A549 (cell line): ENCODE results near the gene SOX12. TPM values are rescaled to one million over a fixed set of nuclear protein-coding genes. Genes with fewer than 3 reads are reported as not detected.
A peak's percentile ranks its signal among the peaks of the same experiment; 100 is the strongest.

Experiments used
- ATAC-seq, 2 experiments: fragments of 200-7000 bp in 1 of 2; fragments of >200 bp in 1 of 2; cut with Nextera tagmentation in 1 of 2; cut with Tn5 transposase in 1 of 2; 3 replicates each; pipeline versions ENCODE4 v1.8.0 to v1.9.1; 2018 to 2020; ENCODE audit warnings: mild to moderate bottlenecking in 1 of 2, moderate library complexity in 1 of 2
- CTCF ChIA-PET: fragments of 300-600 bp; sonication (Branson Sonifier 250); formaldehyde crosslinking; extraction: SDS; loops from one replicate; lab custom pipeline; 2021; ENCODE audit warnings: antibody characterized with exemption, inconsistent platforms; lab: Yijun Ruan, JAX
- POLR2A ChIA-PET: fragments of 350-600 bp; formaldehyde crosslinking; extraction: SDS; loops from one replicate; lab custom pipeline; 2021; ENCODE audit warnings: antibody characterized with exemption, inconsistent platforms; lab: Yijun Ruan, JAX
- DNase-seq, 2 experiments: peaks; one replicate each; pipeline versions ENCODE4 v3.0.0 to v3.0.0-alpha.2; 2011 to 2016; ENCODE audit warnings: low read depth in 1 of 2, low spot score in 1 of 2
- FAIRE-seq: peaks from 2 replicates; lab custom pipeline; 2011; peaks lifted over from hg19 to GRCh38; lab: Jason Lieb, UNC
- H3K27ac ChIP-seq, 2 experiments: fragments of >200 bp; sonication (Bioruptor Twin); formaldehyde crosslinking; 3 replicates each; pipeline ENCODE4 v1.5.1; 2016 to 2017
- H3K4me1 ChIP-seq: fragments of >200 bp; sonication (Bioruptor Twin); formaldehyde crosslinking; 3 replicates; pipeline ENCODE4 v1.6.1; 2016
- H3K4me2 ChIP-seq: fragments of >200 bp; sonication (Bioruptor Twin); formaldehyde crosslinking; 3 replicates; pipeline ENCODE4 v1.6.1; 2016
- H3K4me3 ChIP-seq: fragments of >200 bp; sonication (Bioruptor Twin); formaldehyde crosslinking; 3 replicates; pipeline ENCODE4 v1.5.1; 2016
- H3K9me3 ChIP-seq: fragments of >200 bp; sonication (Bioruptor Twin); formaldehyde crosslinking; 3 replicates; pipeline ENCODE4 v1.6.1; 2016
- BCL3 ChIP-seq: fragments of >200 bp; sonication (Bioruptor Twin); formaldehyde crosslinking; IDR thresholded peaks from 3 replicates; pipeline ENCODE4 v1.6.1; 2016
- CBX2 ChIP-seq: fragments of 200-600 bp; sonication (generic); IDR thresholded peaks from 2 replicates; pipeline ENCODE4 v1.6.1; 2016; ENCODE audit warnings: low read depth, mild to moderate bottlenecking, borderline replicate concordance
- CHD2 ChIP-seq: fragments of 150-350 bp; IDR thresholded peaks from 2 replicates; pipeline ENCODE4 v1.6.1; 2014; ENCODE audit warnings: low read length; ENCODE audit not compliant: partially characterized antibody
- E2F6 ChIP-seq: IDR thresholded peaks from 2 replicates; pipeline ENCODE4 v1.6.1; 2012; ENCODE audit warnings: low read depth, borderline replicate concordance
- EHMT2 ChIP-seq: fragments of 200-600 bp; sonication (generic); IDR thresholded peaks from 2 replicates; pipeline ENCODE4 v1.6.1; 2016; ENCODE audit warnings: antibody characterized with exemption, low read depth, mild to moderate bottlenecking, moderate library complexity
- EP300 ChIP-seq, 2 experiments: fragments of >200 bp; sonication (Bioruptor Twin); formaldehyde crosslinking; IDR thresholded peaks; 2 replicates in 1 of 2; 3 replicates in 1 of 2; pipeline ENCODE4 v1.6.1; 2016 to 2017
- ESRRA ChIP-seq: fragments of 150-350 bp; IDR thresholded peaks from 2 replicates; pipeline ENCODE4 v1.6.1; 2014; ENCODE audit warnings: mild to moderate bottlenecking, low read length, borderline replicate concordance
- FOSB ChIP-seq: fragments of 250-450 bp; sonication (Bioruptor Pico); IDR thresholded peaks from 2 replicates; pipeline ENCODE4 v1.5.0; 2020; ENCODE audit warnings: mild to moderate bottlenecking, moderate library complexity
- FOSL2 ChIP-seq, 2 experiments: fragments of 450-650 bp in 1 of 2; fragments of >200 bp in 1 of 2; sonication (Bioruptor Twin) in 1 of 2; formaldehyde crosslinking; IDR thresholded peaks; 2 replicates each; pipeline versions ENCODE4 v1.5.0 to v1.6.1; 2016 to 2020; ENCODE audit warnings: mild to moderate bottlenecking in 1 of 2, moderate library complexity in 1 of 2
- FOXS1 ChIP-seq: fragments of 250-450 bp; sonication (Bioruptor Pico); IDR thresholded peaks from 2 replicates; pipeline ENCODE4 v1.5.0; 2020; ENCODE audit warnings: mild to moderate bottlenecking, moderate library complexity
- HDAC2 ChIP-seq: fragments of 200-600 bp; sonication (generic); IDR thresholded peaks from 2 replicates; pipeline ENCODE4 v1.6.1; 2016
- HEYL ChIP-seq: fragments of 250-450 bp; sonication (Bioruptor Pico); IDR thresholded peaks from 2 replicates; pipeline ENCODE4 v1.8.0; 2021; ENCODE audit warnings: mild to moderate bottlenecking, moderate library complexity
- HOXB5 ChIP-seq: fragments of 250-450 bp; sonication (Bioruptor Pico); IDR thresholded peaks from 2 replicates; pipeline ENCODE4 v1.5.0; 2020; ENCODE audit warnings: mild to moderate bottlenecking, moderate library complexity
- JUN ChIP-seq, 2 experiments: fragments of >200 bp; sonication (Bioruptor Twin); formaldehyde crosslinking; IDR thresholded peaks; 2 replicates in 1 of 2; 3 replicates in 1 of 2; pipeline ENCODE4 v1.6.1; 2016 to 2017
- MAZ ChIP-seq: fragments of 150-350 bp; IDR thresholded peaks from 2 replicates; pipeline ENCODE4 v1.6.1; 2014; ENCODE audit warnings: antibody characterized with exemption, low read depth, low read length, borderline replicate concordance
- NFE2L2 ChIP-seq: fragments of 150-350 bp; conservative IDR thresholded peaks from 2 replicates; pipeline ENCODE4 v1.6.1; 2014; ENCODE audit warnings: low read length
- NPAS2 ChIP-seq: fragments of 250-450 bp; sonication (Bioruptor Pico); IDR thresholded peaks from 2 replicates; pipeline ENCODE4 v1.8.0; 2022; ENCODE audit warnings: mild to moderate bottlenecking, moderate library complexity, borderline replicate concordance
- PHF8 ChIP-seq: fragments of 200-600 bp; sonication (generic); IDR thresholded peaks from 2 replicates; pipeline ENCODE4 v1.6.1; 2016; ENCODE audit warnings: low read depth, mild to moderate bottlenecking, antibody characterized with exemption, moderate library complexity, borderline replicate concordance
- POLR2AphosphoS2 ChIP-seq: conservative IDR thresholded peaks from 2 replicates; pipeline ENCODE4 v1.6.1; 2012; ENCODE audit warnings: low read length, improper control_type of control experiment, inconsistent platforms
- RAD21 ChIP-seq, 2 experiments: fragments of >200 bp in 1 of 2; sonication (Bioruptor Twin) in 1 of 2; formaldehyde crosslinking in 1 of 2; IDR thresholded peaks in 1 of 2; conservative IDR thresholded peaks in 1 of 2; 2 replicates in 1 of 2; 3 replicates in 1 of 2; pipeline ENCODE4 v1.6.1; 2012 to 2018; ENCODE audit warnings: inconsistent platforms in 1 of 2
- RARB ChIP-seq: fragments of 250-450 bp; sonication (Bioruptor Pico); IDR thresholded peaks from 2 replicates; pipeline ENCODE4 v1.8.0; 2021; ENCODE audit warnings: mild to moderate bottlenecking, moderate library complexity
- SREBF2 ChIP-seq: fragments of 450-650 bp; IDR thresholded peaks from 2 replicates; pipeline ENCODE4 v1.6.1; 2014; ENCODE audit warnings: mild to moderate bottlenecking, moderate library complexity
- USF2 ChIP-seq: fragments of 450-650 bp; IDR thresholded peaks from 2 replicates; pipeline ENCODE4 v1.6.1; 2014; ENCODE audit warnings: antibody characterized with exemption
- ZC3H11A ChIP-seq: fragments of 450-650 bp; IDR thresholded peaks from 2 replicates; pipeline ENCODE4 v1.6.1; 2014; ENCODE audit warnings: antibody characterized with exemption, mild to moderate bottlenecking
- ZNF302 ChIP-seq: fragments of 250-450 bp; sonication (Bioruptor Pico); IDR thresholded peaks from 2 replicates; pipeline ENCODE4 v1.9.0; 2021; ENCODE audit warnings: inconsistent platforms, mild to moderate bottlenecking, moderate library complexity
- ZSCAN20 ChIP-seq: fragments of 250-450 bp; sonication (Bioruptor Pico); IDR thresholded peaks from 2 replicates; pipeline ENCODE4 v1.8.0; 2022; ENCODE audit warnings: mild to moderate bottlenecking, moderate library complexity
- WGBS: methylation state at CpG from one replicate; pipeline ENCODE4 v1.1.6; 2017; ENCODE audit errors: missing lambda C conversion rate; 5-methylcytosine and 5-hydroxymethylcytosine counted together
- polyA minus RNA-seq: library from RNA; depleted of rRNA, polyadenylated mRNA; stranded (reverse); fragments of >200 nt; gene quantifications from 2 replicates; pipeline ENCODE4 v1.2.3, GENCODE V29; 2011; rRNA and poly(A)+ RNA removed
- polyA plus RNA-seq, 4 experiments: library from polyadenylated mRNA; depleted of rRNA in 3 of 4; stranded (reverse); fragments of >200 nt; fragmentation: RNase III in 1 of 4; extraction: RNeasy Plus Mini Kit Qiagen cat#74134 plus additional on column Dnase treatment in 1 of 4; gene quantifications; 2 replicates in 3 of 4; 3 replicates in 1 of 4; pipeline ENCODE4 v1.2.3, GENCODE V29; 2011 to 2017
- TF ChIP-seq, protein P1 (sequence below): fragments of >200 bp; sonication (Bioruptor Twin); formaldehyde crosslinking; IDR thresholded peaks from 2 replicates; pipeline ENCODE4 v1.6.1; 2016
- TF ChIP-seq, protein P2 (sequence below): fragments of 200-600 bp; sonication (generic); IDR thresholded peaks from 2 replicates; pipeline ENCODE4 v1.6.1; 2016; ENCODE audit warnings: antibody characterized with exemption, mild to moderate bottlenecking, moderate library complexity
- TF ChIP-seq, protein P3 (sequence below): fragments of 250-450 bp; sonication (Bioruptor Pico); IDR thresholded peaks from 2 replicates; pipeline ENCODE4 v1.5.0; 2021; ENCODE audit warnings: mild to moderate bottlenecking, moderate library complexity, borderline replicate concordance

The SOX12 gene
- polyA plus RNA-seq (2011; rRNA removed) (7.0 and 7.5 TPM in 2 replicates), polyA plus RNA-seq (2017; fragmentation: RNase III; extraction: RNeasy Plus Mini Kit Qiagen cat#74134 plus additional on column Dnase treatment) (24.6 to 32.8 TPM (median 29.2 TPM) in 3 replicates), polyA minus RNA-seq (6.1 and 6.6 TPM in 2 replicates)
- polyA plus RNA-seq (2012; cell fraction: cytosol; rRNA removed) = 16.0 and 19.5 TPM in 2 replicates
- polyA plus RNA-seq (2012; cell fraction: nucleus; rRNA removed) = 39.6 and 40.2 TPM in 2 replicates

- ChIA-PET CTCF (interaction anchor here (1.2 to 2.5 kb wide), 7 partner anchors 11 to 66 kb away, joined by 3 to 9 read pairs (median 6); no protein-coding TSS in a partner anchor), POLR2A (interaction anchor here (0.7 to 3.8 kb wide), 8 partner anchors 13 to 135 kb away, joined by 3 to 69 read pairs (median 4); partner anchors contain the start of genes NRSN2, TRIB3 and ZCCHC3)
- Histone ChIP-seq H3K4me2 (peak within 1 kb of the TSS; percentile 74), H3K9me3 (no peaks in the 10 kb centered on the region), H3K27ac (peak within 1 kb of the TSS; percentile 95 to 99), H3K4me3 (peak within 1 kb of the TSS; percentile 95), H3K4me1 (peaks cover 37% of the 10 kb centered on the region)
- WGBS = under 1% methylated on average over 64 of the region's 106 CpGs
- no peak for FAIRE-seq
- peak; percentile 49 to 79 for ATAC-seq
- peak; percentile 94 to 97 for DNase-seq
- TF ChIP-seq ESRRA = no peak
- TF ChIP-seq BCL3 = peak; percentile 61; the same call in 1 of the 3 replicates
- TF ChIP-seq EHMT2 = no peak
- TF ChIP-seq USF2 = no peak
- TF ChIP-seq, protein P1, sequence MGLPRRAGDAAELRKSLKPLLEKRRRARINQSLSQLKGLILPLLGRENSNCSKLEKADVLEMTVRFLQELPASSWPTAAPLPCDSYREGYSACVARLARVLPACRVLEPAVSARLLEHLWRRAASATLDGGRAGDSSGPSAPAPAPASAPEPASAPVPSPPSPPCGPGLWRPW = no peak
- no peak for TF ChIP-seq CBX2
- no peak; the same call in 1 of the 2 replicates for TF ChIP-seq ZSCAN20 (CRISPR knock-in tag)
- TF ChIP-seq PHF8 = peak; percentile 87; the same call in 1 of the 2 replicates
- TF ChIP-seq POLR2AphosphoS2 = no peak
- no peak for TF ChIP-seq ZNF302 (CRISPR knock-in tag)
- TF ChIP-seq FOXS1 (CRISPR knock-in tag) = no peak
- TF ChIP-seq, protein P2, sequence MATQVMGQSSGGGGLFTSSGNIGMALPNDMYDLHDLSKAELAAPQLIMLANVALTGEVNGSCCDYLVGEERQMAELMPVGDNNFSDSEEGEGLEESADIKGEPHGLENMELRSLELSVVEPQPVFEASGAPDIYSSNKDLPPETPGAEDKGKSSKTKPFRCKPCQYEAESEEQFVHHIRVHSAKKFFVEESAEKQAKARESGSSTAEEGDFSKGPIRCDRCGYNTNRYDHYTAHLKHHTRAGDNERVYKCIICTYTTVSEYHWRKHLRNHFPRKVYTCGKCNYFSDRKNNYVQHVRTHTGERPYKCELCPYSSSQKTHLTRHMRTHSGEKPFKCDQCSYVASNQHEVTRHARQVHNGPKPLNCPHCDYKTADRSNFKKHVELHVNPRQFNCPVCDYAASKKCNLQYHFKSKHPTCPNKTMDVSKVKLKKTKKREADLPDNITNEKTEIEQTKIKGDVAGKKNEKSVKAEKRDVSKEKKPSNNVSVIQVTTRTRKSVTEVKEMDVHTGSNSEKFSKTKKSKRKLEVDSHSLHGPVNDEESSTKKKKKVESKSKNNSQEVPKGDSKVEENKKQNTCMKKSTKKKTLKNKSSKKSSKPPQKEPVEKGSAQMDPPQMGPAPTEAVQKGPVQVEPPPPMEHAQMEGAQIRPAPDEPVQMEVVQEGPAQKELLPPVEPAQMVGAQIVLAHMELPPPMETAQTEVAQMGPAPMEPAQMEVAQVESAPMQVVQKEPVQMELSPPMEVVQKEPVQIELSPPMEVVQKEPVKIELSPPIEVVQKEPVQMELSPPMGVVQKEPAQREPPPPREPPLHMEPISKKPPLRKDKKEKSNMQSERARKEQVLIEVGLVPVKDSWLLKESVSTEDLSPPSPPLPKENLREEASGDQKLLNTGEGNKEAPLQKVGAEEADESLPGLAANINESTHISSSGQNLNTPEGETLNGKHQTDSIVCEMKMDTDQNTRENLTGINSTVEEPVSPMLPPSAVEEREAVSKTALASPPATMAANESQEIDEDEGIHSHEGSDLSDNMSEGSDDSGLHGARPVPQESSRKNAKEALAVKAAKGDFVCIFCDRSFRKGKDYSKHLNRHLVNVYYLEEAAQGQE = peak; percentile 6; the same call in 1 of the 2 replicates
- TF ChIP-seq NPAS2 (CRISPR knock-in tag) = no peak
- TF ChIP-seq NFE2L2 = no peak
- TF ChIP-seq EP300 (IDR thresholded peaks at IDR 0.05) = 0 out of 5 replicates have a peak, but pooled peaks of 1 of the 2 experiments have one; percentile 50
- TF ChIP-seq RARB (CRISPR knock-in tag) = no peak
- TF ChIP-seq MAZ = peak; percentile 55; the same call in 1 of the 2 replicates
- no peak for TF ChIP-seq SREBF2
- TF ChIP-seq RAD21 (conservative IDR thresholded peaks at IDR 0.05 in 1 of 2, IDR thresholded peaks at IDR 0.05 in 1 of 2) = no peak
- peak; percentile 88 to 93; a peak in 4 of 5 replicates for TF ChIP-seq JUN (IDR thresholded peaks at IDR 0.05)
- no peak for TF ChIP-seq HDAC2
- TF ChIP-seq ZC3H11A = no peak
- no peak for TF ChIP-seq HEYL (CRISPR knock-in tag)
- TF ChIP-seq, protein P3, sequence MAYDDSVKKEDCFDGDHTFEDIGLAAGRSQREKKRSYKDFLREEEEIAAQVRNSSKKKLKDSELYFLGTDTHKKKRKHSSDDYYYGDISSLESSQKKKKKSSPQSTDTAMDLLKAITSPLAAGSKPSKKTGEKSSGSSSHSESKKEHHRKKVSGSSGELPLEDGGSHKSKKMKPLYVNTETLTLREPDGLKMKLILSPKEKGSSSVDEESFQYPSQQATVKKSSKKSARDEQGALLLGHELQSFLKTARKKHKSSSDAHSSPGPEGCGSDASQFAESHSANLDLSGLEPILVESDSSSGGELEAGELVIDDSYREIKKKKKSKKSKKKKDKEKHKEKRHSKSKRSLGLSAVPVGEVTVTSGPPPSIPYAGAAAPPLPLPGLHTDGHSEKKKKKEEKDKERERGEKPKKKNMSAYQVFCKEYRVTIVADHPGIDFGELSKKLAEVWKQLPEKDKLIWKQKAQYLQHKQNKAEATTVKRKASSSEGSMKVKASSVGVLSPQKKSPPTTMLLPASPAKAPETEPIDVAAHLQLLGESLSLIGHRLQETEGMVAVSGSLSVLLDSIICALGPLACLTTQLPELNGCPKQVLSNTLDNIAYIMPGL (CRISPR knock-in tag) = no peak
- TF ChIP-seq FOSB = no peak
- no peak for TF ChIP-seq E2F6
- no peak for TF ChIP-seq CHD2
- no peak for TF ChIP-seq FOSL2 (IDR thresholded peaks at IDR 0.05)
- TF ChIP-seq FOSL2 (CRISPR knock-in tag; IDR thresholded peaks at IDR 0.05) = no peak
- peak; percentile 73; the same call in 1 of the 2 replicates for TF ChIP-seq HOXB5
Observed at GRCh38 chr20:325045-325888, at the start of gene SOX12. Gene SOX12, plus strand, starts transcription at chr20:325552. Its CDS starts 373 bp downstream, at chr20:325925.
